Mammary epithelial cell (primary cell): ENCODE results near the gene CCDC88C.

ENCODE experiments used
- EZH2 ChIP-seq: IDR thresholded peaks from 2 replicates; pipeline ENCODE4 v1.6.1; 2012; ENCODE audit warnings: low read length, inconsistent platforms, borderline replicate concordance
- TF ChIP-seq, protein P1 (sequence below), 2 donors: IDR thresholded peaks in 1 of 2; conservative IDR thresholded peaks in 1 of 2; 2 replicates each; pipeline ENCODE4 v1.5.1; 2011 to 2012; ENCODE audit warnings: inconsistent platforms in 2 of 2, low read length in 2 of 2, mild to moderate bottlenecking in 2 of 2, control low read depth in 1 of 2, low read depth in 1 of 2; ENCODE audit not compliant: insufficient read depth in 1 of 2; ENCODE audit errors: extremely low read depth in 1 of 2

GRCh38 chr14:91419044-91419397, 1.4 kb upstream of the CCDC88C start:
- TF ChIP-seq, protein P1, sequence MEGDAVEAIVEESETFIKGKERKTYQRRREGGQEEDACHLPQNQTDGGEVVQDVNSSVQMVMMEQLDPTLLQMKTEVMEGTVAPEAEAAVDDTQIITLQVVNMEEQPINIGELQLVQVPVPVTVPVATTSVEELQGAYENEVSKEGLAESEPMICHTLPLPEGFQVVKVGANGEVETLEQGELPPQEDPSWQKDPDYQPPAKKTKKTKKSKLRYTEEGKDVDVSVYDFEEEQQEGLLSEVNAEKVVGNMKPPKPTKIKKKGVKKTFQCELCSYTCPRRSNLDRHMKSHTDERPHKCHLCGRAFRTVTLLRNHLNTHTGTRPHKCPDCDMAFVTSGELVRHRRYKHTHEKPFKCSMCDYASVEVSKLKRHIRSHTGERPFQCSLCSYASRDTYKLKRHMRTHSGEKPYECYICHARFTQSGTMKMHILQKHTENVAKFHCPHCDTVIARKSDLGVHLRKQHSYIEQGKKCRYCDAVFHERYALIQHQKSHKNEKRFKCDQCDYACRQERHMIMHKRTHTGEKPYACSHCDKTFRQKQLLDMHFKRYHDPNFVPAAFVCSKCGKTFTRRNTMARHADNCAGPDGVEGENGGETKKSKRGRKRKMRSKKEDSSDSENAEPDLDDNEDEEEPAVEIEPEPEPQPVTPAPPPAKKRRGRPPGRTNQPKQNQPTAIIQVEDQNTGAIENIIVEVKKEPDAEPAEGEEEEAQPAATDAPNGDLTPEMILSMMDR (conservative IDR thresholded peaks at IDR 0.05 in 1 of 2, IDR thresholded peaks at IDR 0.05 in 1 of 2; ENCODE audit: extremely low read depth in 1 of 2, insufficient read depth in 1 of 2, low read depth in 1 of 2, low read length in 2 of 2) = no peak
- no peak for TF ChIP-seq EZH2
